Suppressor macrophage treated with lipopolysaccharide for 1 hour (primary cell): ENCODE measurements around the gene JPH3.

Source experiments
- DNase-seq, 3 donors: peaks; one replicate each; pipeline ENCODE4 v3.0.0-alpha.2; 2020 to 2022

Gene JPH3

GRCh38 chr16:87744750-87745514 is 142.6 kb downstream of the JPH3 start:
- DNase-seq = no peak

DNA sequence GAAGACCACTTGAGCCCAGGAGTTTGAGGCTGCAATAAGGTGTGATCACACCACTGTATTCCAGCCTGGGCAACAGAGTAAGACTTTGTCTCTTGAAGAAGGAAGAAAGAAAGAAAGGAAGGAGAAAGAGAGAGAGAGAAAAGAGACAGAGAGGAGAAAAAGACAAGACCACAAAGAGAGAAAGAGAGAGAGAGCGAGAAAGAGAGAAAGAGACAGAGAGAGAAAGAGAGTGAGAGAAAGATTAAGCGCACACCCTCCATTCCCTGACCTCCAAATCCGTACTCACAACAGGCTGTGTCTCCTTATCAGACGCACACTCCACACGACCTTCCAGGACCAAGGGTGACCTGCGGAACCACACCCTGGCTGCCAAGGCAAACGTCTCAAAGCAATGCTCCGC is 143.9 kb downstream of the JPH3 start:
- no peak for DNase-seq
